Gastrocnemius medialis (tissue), 4 donors: Measurements from ENCODE around the gene NIPBL.

ENCODE experiments used
- POLR2A ChIP-seq, 2 donors: fragments of 450-650 bp; IDR thresholded peaks; one replicate each; pipeline ENCODE4 v1.6.1; 2017; ENCODE audit warnings: antibody characterized with exemption in 2 of 2, mild to moderate bottlenecking in 2 of 2, moderate library complexity in 2 of 2
- TF ChIP-seq, protein P1 (sequence below), 5 experiments: fragments of 450-650 bp in 3 of 5; fragments of 200-600 bp in 2 of 5; sonication (generic) in 2 of 5; IDR thresholded peaks in 4 of 5; conservative IDR thresholded peaks in 1 of 5; 1 replicate in 4 of 5; 2 replicates in 1 of 5; pipeline ENCODE4 v1.5.1; 2016 to 2019; ENCODE audit warnings: antibody characterized with exemption in 5 of 5, mild to moderate bottlenecking in 3 of 5, moderate library complexity in 3 of 5

DNA sequence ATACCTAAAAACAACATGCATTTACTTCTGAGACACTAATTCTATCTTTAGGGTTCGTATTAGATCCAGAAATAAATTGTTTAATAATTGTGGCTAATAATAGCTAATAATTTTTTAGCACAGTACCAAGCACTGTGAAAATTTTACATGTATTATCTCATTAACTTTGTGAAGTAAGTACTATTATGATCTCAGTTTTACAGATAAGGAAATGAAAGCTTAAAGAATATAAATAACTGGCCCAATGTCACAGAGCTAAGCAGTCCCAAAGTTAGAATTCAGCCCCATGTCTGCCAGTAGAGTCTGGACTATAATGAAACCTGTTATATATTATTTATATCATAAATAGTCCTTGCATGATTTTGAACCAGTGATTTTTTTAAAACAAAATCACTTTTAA is 163.3 kb downstream of the NIPBL start:
- TF ChIP-seq, protein P1, sequence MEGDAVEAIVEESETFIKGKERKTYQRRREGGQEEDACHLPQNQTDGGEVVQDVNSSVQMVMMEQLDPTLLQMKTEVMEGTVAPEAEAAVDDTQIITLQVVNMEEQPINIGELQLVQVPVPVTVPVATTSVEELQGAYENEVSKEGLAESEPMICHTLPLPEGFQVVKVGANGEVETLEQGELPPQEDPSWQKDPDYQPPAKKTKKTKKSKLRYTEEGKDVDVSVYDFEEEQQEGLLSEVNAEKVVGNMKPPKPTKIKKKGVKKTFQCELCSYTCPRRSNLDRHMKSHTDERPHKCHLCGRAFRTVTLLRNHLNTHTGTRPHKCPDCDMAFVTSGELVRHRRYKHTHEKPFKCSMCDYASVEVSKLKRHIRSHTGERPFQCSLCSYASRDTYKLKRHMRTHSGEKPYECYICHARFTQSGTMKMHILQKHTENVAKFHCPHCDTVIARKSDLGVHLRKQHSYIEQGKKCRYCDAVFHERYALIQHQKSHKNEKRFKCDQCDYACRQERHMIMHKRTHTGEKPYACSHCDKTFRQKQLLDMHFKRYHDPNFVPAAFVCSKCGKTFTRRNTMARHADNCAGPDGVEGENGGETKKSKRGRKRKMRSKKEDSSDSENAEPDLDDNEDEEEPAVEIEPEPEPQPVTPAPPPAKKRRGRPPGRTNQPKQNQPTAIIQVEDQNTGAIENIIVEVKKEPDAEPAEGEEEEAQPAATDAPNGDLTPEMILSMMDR (IDR thresholded peaks at IDR 0.05 in 4 of 5, conservative IDR thresholded peaks at IDR 0.05 in 1 of 5) = no peak
- no peak for TF ChIP-seq POLR2A (IDR thresholded peaks at IDR 0.05)
